GM12892 (cell line): Measurements from ENCODE around the gene IGFBP6.

ENCODE experiments used
- DNase-seq: peaks from one replicate; pipeline ENCODE4 v3.0.0; 2011; ENCODE audit not compliant: insufficient read length
- FAIRE-seq: peaks from 2 replicates; lab custom pipeline; 2011; peaks lifted over from hg19 to GRCh38; lab: Jason Lieb, UNC
- POLR2A ChIP-seq: IDR thresholded peaks from 2 replicates; pipeline ENCODE4 v1.6.1; 2011; ENCODE audit warnings: low read depth, low read length, control low read depth
- POLR2AphosphoS5 ChIP-seq: IDR thresholded peaks from 2 replicates; pipeline ENCODE4 v1.6.1; 2011; ENCODE audit warnings: low read depth, low read length, control low read depth
- TAF1 ChIP-seq: IDR thresholded peaks from 2 replicates; pipeline ENCODE4 v1.6.1; 2011; ENCODE audit warnings: low read depth, mild to moderate bottlenecking, control low read depth, low read length, borderline replicate concordance

Gene IGFBP6

GRCh38 chr12:53151039-53151438 lies 53.6 kb downstream of the IGFBP6 start:
- no peak for FAIRE-seq
- no peak for DNase-seq
- no peak for TF ChIP-seq POLR2AphosphoS5
- no peak for TF ChIP-seq POLR2A
- TF ChIP-seq TAF1 = no peak
